Epithelial cell of esophagus (primary cell): ENCODE data around the gene USP37.

Experiments used
- DNase-seq: peaks from one replicate; pipeline ENCODE4 v3.0.0; 2010; ENCODE audit warnings: low read depth
- H3K4me3 ChIP-seq: 2 replicates; pipeline ENCODE4 v1.5.1; 2011; ENCODE audit warnings: mild to moderate bottlenecking, low read length, control low read depth
- CTCF ChIP-seq: IDR thresholded peaks from 2 replicates; pipeline ENCODE4 v1.5.1; 2011; ENCODE audit warnings: low read depth, mild to moderate bottlenecking, low read length, control low read depth, inconsistent platforms; ENCODE audit not compliant: insufficient read depth; ENCODE audit errors: missing control alignments

USP37 gene

GRCh38 chr2:218401890-218402289, 166.3 kb downstream of the USP37 start:
- no peak for TF ChIP-seq CTCF
- DNase-seq: no peak
- H3K4me3 ChIP-seq: no peak overlapping the region

GRCh38 chr2:218400930-218401881, 166.9 kb downstream of the USP37 start:
- TF ChIP-seq CTCF: no peak
- no peak for DNase-seq
- peak overlapping the region; percentile 63 for H3K4me3 ChIP-seq
